CMK (cell line): ENCODE results near the gene TK2.

Experiments
- DNase-seq: peaks from one replicate; pipeline ENCODE4 v3.0.0-alpha.2; 2010; ENCODE audit warnings: low read depth

The TK2 gene

GRCh38 chr16:66481943-66482390 lies 68.0 kb downstream of the TK2 start:
- DNase-seq = no peak

- no peak for DNase-seq
These were observed 68.6 kb downstream of the TK2 start for GRCh38 chr16:66481081-66481942.

GRCh38 chr16:66480265-66481080 lies 69.4 kb downstream of the TK2 start:
- DNase-seq = no peak

GRCh38 chr16:66479661-66480264 lies 70.2 kb downstream of the TK2 start:
- DNase-seq = no peak

- peak; percentile 44 for DNase-seq
These were observed 71.0 kb downstream of the TK2 start for GRCh38 chr16:66478733-66479511.

GRCh38 chr16:66477028-66477515 lies 72.8 kb downstream of the TK2 start:
- DNase-seq = no peak

DNA sequence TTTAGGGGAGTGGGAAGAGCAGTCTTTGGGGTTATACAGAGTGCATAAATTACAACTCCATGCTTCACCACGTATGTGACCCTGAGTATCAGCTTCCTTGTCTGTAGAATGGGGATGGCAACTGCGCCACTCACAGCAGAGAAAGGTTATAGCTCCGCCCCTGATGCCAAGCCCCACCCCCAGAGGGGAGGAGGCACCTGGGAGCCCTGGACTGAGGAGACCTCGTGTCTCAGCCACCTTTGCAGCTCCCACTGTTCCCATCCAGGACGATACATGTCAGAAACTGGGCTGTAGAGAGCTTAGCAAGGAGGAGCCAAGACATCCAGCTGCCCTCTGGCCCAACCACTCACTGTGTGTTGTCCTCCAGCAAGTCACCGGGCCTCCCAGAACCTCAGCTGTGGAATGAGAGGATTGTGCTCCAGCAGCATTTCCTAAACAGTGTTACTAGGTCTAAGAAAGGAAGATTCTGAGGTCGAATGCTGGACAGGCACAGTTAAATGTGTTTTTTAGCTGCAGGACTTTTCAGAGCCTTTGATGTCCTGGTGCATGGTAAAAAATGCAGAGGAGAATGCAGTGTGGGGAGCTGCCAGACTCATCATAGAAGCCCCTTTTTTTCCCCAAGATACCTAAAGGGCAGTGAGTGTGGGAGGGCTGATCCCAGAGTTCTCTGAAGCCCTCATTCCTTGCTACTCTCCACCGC lies 73.4 kb downstream of the TK2 start:
- DNase-seq = no peak

- no peak for DNase-seq
These were observed 74.7 kb downstream of the TK2 start for GRCh38 chr16:66475232-66475631.

- no peak for DNase-seq
These were observed 75.1 kb downstream of the TK2 start for GRCh38 chr16:66474750-66475199.

- no peak for DNase-seq
These were observed 76.0 kb downstream of the TK2 start for GRCh38 chr16:66473654-66474519.

- DNase-seq = no peak
These were observed 76.8 kb downstream of the TK2 start for GRCh38 chr16:66473051-66473571.

DNA sequence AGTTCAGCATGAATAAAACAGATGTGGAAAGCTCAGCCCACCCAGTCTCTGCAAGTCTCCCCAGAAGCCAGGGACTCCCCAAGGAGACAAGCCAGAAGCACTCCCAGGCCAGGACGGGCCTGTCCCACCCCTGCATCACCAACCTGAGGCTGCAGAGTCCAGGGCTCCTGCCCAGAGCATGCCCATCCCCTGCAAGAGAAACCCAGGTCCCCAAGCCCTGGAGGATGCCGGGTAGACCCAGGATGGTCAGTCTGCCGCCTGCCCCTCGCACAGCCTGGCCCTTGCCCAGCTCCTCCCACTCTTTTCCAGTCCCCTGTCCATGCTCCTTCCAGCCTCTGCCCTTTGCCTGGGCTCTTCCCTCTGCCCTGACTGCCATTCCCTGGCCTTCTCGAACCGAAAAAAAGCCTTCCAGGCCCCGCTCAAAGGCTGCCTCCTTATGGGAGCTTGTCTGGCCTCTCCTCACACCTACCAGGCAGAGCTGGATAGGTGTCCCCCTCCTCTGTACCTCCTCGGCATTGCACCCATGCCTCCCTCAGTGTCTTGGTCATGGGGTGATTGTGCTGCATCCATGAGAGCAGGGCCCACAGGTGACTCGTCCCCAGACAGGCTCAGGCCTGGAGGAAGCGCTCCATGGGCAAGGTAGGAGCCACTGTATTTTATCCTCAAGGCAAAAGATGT lies 78.1 kb downstream of the TK2 start:
- DNase-seq = no peak

DNA sequence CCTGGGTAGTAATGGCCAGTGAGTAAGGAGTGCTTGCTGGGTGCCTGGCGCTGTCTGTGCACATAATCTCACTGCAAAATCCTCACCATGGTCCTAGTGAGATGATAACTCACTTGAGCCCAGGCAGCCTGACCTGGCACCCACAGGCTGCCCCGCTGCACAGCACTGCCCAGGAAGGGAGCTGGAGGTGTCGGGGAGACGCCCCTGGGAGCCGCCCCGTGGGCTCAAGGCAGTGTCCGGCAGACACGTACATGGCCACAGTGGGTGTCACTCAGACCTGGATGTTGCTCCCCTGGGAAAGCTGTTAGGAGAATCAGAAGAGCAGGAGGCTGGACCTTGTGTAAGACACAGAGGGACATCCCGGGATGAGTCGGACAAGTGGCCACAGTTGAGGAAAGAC lies 78.7 kb downstream of the TK2 start:
- no peak for DNase-seq

DNA sequence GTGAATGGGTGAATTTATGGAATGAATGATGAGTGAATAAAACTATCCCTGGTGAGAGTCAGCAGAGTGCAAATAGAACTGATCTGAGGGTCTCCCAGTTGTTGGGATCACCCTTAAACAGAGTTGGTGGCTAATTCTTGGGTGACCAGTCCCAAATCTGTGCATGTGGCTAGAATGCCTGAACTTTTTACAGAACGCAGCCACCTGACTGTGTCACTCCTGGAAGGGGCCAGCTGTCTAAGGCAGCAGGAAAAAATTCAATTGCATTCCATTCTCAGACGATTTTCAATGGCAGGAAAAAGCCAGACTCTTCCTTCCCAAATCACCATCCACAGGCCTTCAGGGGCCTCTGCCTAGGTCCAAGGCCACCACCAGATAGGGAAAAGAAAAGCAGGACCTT lies 79.4 kb downstream of the TK2 start:
- no peak for DNase-seq

DNA sequence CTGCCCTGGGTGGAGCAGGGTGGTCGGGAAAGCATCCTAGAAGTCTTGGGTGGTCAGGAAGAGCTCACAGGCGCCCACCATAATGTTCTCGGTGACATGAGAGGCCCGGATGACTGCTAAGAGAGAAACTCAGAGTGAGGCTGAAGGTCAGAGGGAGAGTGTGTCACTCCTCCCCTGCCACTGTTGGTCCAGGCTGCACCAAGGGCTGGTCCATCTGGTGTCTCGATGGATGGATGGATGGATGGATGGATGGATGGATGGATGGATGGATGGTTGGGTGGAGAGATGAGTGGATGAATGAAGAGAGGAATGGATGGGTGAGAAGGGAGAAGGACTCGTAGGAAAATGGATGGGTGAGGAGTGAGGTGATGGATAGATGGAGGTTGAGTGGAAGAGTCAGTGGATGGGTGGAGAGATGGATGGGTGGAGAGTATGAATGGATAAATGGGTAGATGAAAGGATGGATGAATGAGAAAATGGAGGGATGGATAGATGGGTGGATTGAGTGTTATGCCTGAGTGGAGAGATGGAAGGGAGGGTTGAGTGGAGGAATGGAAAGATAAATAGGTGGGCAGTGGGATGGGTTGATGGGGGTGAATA lies 79.9 kb downstream of the TK2 start:
- no peak for DNase-seq

GRCh38 chr16:66469291-66469946 lies 80.5 kb downstream of the TK2 start:
- no peak for DNase-seq

DNA sequence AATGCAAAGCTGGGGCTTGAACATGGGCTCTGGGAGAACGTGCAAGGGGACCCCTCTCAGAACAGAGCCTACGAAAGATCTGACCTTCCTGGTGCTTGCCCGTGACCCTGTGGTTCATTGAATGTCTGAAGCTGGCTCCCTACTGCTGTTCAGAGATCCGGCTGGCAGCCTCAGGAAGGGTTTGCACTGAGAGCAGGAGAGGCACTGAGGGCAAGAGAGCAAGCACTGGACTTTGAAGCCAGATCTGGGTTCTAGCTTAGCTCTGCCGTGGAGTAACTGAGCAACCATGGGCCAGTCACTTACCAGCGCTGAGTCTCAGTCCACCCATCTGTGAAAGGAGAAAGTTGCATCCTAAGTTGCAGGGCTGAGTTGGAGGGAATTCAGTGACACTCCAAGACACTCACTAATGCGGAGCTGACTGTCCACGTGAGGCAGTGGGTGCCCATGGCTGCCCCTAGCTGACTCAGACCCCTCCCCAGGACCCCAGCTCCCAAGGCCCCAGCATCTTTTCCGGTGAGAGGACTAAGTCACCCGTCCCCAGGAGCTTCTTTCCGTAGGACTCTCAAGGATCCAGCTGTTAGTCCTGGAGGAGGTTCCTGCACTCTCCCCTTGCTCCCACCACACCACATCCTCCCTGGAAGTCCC lies 81.5 kb downstream of the TK2 start:
- no peak for DNase-seq

GRCh38 chr16:66467611-66468010 lies 82.3 kb downstream of the TK2 start:
- DNase-seq = no peak
